ENCODE measurements around the gene CYB561D1. TPM values are rescaled to one million over a fixed set of nuclear protein-coding genes. Genes with fewer than 3 reads are reported as not detected.

Gene CYB561D1
- total and polyA plus RNA-seq, 2 experiments from 2014 or later, result 5.9 to 9.6 TPM

- Histone ChIP-seq H3K36me3 (ENCODE audit: low read depth) (no peaks in the 10 kb centered on the region), H3K9me2 (ENCODE audit: insufficient read depth) (no peaks in the 10 kb centered on the region), H4K20me1 (ENCODE audit: insufficient read depth) (no peaks in the 10 kb centered on the region), H3K4me2 (ENCODE audit: unreplicated experiment) (peak overlapping the region; percentile 94), H2AFZ (peak overlapping the region; percentile 98), H3K9ac (no peak overlapping the region; the same call in 1 of the 2 replicates), H3K9me3 (ENCODE audit: low read depth) (no peaks in the 10 kb centered on the region), H3K79me2 (ENCODE audit: insufficient read depth) (0 out of 2 replicates have a peak, but pooled peaks cover 7% of the 10 kb centered on the region), H3K4me1 (ENCODE audit: insufficient read depth) (peaks cover 7% of the 10 kb centered on the region; the same call in 1 of the 2 replicates), H3K27ac (no peak overlapping the region), H3F3A (ENCODE audit: insufficient read depth) (no peaks in the 10 kb centered on the region), H3K4me3 (peak overlapping the region; percentile 90), H3K27me3 (replicated peaks; ENCODE audit: insufficient read depth) (no peaks in the 10 kb centered on the region)
- in situ Hi-C loops (cut with MboI), result no loop called here
- TF ChIP-seq EZH2phosphoT487 (IDR thresholded peaks at IDR 0.05; ENCODE audit: insufficient read depth, low read depth) (no peak), EZH2 (IDR thresholded peaks at IDR 0.05; ENCODE audit: insufficient read depth, poor library complexity, severe bottlenecking) (no peak)
- DNase-seq, result peak; percentile 35
- WGBS, 2 experiments (ENCODE audit: low coverage in 1 of 2, low lambda C conversion rate in 2 of 2, missing lambda C conversion rate in 2 of 2), result 6% methylated on average over 28 to 29 of the region's 29 CpGs
These were observed 10.9 kb upstream of the CYB561D1 start for GRCh38 chr1:109482791-109483671.

DNA sequence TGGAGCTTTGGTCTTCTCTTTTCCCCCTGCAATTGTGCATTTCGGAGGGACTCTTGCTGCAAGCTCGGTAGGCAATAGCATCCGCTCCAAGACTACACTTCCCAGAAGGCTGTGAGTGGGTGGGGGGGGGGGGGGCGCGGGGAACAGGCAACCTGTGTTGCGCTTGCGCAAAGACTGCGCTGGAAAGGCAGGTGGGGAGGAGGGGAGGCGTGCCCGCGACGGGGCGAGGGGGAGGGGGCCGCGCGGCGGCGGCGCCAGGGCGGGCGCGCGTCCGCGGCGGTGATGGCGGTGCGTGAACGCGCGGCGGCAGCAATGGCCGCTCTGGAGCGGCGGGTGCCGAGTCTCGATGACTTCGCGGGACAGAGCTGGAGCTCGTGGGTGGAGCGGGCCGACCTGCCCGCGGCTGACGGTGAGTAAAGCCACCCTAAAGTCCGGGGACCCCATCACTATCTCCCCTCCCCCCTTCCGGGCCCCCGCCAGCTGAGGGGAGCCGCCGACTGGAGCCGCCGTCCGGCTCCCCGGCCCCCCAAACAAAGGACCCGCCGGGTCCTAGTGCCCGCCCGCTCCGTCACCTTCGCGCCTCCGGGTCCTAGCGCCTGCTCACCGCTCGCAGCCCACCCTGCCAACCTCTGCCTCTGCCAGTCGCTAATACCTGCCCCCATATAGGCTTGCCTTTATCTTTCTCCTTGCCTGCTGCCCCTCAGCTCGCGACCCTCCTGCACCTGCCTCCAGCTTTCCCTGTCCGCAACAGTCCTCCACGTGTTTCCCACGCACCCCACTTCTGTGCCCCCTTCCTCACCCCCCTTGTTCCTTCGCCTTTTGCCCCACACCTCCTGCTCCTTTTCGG lies 10.0 kb upstream of the CYB561D1 start, which contains the start of gene ATXN7L2:
ATXN7L2 (plus strand) TSS at position 234 of the 847 bp plus-strand sequence; CDS start at position 283, 49 bp downstream.
- Histone ChIP-seq H3K4me1 (ENCODE audit: insufficient read depth) (peaks cover 7% of the 10 kb centered on the region; the same call in 1 of the 2 replicates), H3F3A (ENCODE audit: insufficient read depth) (no peaks in the 10 kb centered on the region), H3K27ac (peak within 1 kb of the TSS; percentile 72), H3K9me3 (ENCODE audit: low read depth) (no peaks in the 10 kb centered on the region), H3K36me3 (ENCODE audit: low read depth) (no peaks in the 10 kb centered on the region), H3K4me2 (ENCODE audit: unreplicated experiment) (peak within 1 kb of the TSS; percentile 94), H2AFZ (peak within 1 kb of the TSS; percentile 98), H3K79me2 (ENCODE audit: insufficient read depth) (0 out of 2 replicates have a peak, but pooled peaks cover 7% of the 10 kb centered on the region), H3K9me2 (ENCODE audit: insufficient read depth) (no peaks in the 10 kb centered on the region), H3K4me3 (peak within 1 kb of the TSS; percentile 90), H3K27me3 (replicated peaks; ENCODE audit: insufficient read depth) (no peaks in the 10 kb centered on the region), H3K9ac (peak within 1 kb of the TSS; percentile 89), H4K20me1 (ENCODE audit: insufficient read depth) (no peaks in the 10 kb centered on the region)
- WGBS, 2 experiments (ENCODE audit: low coverage in 1 of 2, low lambda C conversion rate in 2 of 2, missing lambda C conversion rate in 2 of 2), result 1 to 3% methylated on average over 23 to 51 of the region's 73 CpGs
- peak; percentile 96 for DNase-seq
- in situ Hi-C loops (cut with MboI), result no loop called here
- no peak for TF ChIP-seq EZH2 (IDR thresholded peaks at IDR 0.05; ENCODE audit: insufficient read depth, poor library complexity, severe bottlenecking)
- no peak for TF ChIP-seq EZH2phosphoT487 (IDR thresholded peaks at IDR 0.05; ENCODE audit: insufficient read depth, low read depth)

DNA sequence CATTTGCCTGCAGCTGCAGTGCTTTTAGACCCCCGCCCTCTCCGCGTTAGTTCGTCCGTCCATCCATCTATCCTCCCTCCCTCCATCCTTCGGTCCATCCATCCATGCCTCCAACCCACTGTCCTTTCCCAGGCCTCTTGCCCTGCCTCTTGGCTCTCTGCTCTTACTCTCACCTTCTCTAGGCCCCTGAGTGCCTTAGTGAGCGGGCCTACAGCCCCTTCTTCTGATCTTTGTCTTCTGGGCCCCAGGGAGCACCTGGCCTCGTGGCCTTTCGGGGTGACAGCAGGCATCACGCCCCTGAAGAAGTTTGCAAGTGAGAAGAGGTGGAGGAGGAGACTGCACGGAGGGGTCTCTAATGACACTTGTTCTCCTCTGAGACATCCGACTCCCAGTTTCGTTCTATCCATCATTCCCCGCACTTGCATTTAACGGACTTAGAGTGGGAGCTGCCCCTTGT lies 9.3 kb upstream of the CYB561D1 start:
- H3K4me1 ChIP-seq (ENCODE audit: insufficient read depth), result peaks cover 7% of the 10 kb centered on the region; the same call in 1 of the 2 replicates
- H2AFZ ChIP-seq, result peak overlapping the region; percentile 94
- H3K36me3 ChIP-seq (ENCODE audit: low read depth), result no peaks in the 10 kb centered on the region
- H3K9me2 ChIP-seq (ENCODE audit: insufficient read depth), result no peaks in the 10 kb centered on the region
- TF ChIP-seq EZH2 (IDR thresholded peaks at IDR 0.05; ENCODE audit: insufficient read depth, poor library complexity, severe bottlenecking) (no peak), EZH2phosphoT487 (IDR thresholded peaks at IDR 0.05; ENCODE audit: insufficient read depth, low read depth) (no peak)
- DNase-seq, result peak; percentile 23
- H3K4me2 ChIP-seq (ENCODE audit: unreplicated experiment), result peak overlapping the region; percentile 92
- no peak overlapping the region for H3K27ac ChIP-seq
- no peaks in the 10 kb centered on the region for H3K9me3 ChIP-seq (ENCODE audit: low read depth)
- WGBS, 2 experiments (ENCODE audit: low coverage in 1 of 2, low lambda C conversion rate in 2 of 2, missing lambda C conversion rate in 2 of 2), result 23 to 27% methylated on average over 13 to 15 of the region's 15 CpGs
- peak overlapping the region; percentile 90 for H3K4me3 ChIP-seq
- peak overlapping the region; percentile 89 for H3K9ac ChIP-seq
- H3K27me3 ChIP-seq (replicated peaks; ENCODE audit: insufficient read depth), result no peaks in the 10 kb centered on the region
- H4K20me1 ChIP-seq (ENCODE audit: insufficient read depth), result no peaks in the 10 kb centered on the region
- 0 out of 2 replicates have a peak, but pooled peaks cover 7% of the 10 kb centered on the region for H3K79me2 ChIP-seq (ENCODE audit: insufficient read depth)
- H3F3A ChIP-seq (ENCODE audit: insufficient read depth), result no peaks in the 10 kb centered on the region
- in situ Hi-C loops (cut with MboI), result no loop called here

DNA sequence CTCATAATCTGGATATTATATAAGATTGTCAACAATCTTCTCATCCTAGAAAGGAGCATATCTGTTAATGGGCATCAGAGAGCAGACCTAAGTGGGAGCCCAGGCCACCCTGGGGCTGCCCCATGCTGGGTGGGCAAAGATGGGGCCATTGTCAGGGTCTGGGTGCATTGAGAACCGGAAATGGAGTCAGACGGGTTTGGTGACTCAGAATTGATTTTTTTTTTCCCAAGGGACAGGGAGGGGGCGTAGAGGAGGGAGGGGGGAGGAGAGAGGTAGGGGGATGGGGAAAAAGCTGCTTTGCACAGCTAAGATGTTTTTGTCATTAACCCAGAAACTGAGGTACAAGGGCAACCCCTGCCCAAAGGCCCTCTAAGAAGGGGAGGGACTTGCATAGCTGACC lies 8.9 kb upstream of the CYB561D1 start:
- DNase-seq, result peak; percentile 25
- Histone ChIP-seq H3K27ac (no peak overlapping the region), H3K4me1 (ENCODE audit: insufficient read depth) (peaks cover 7% of the 10 kb centered on the region; the same call in 1 of the 2 replicates), H3K4me3 (peak overlapping the region; percentile 90), H3K9me2 (ENCODE audit: insufficient read depth) (no peaks in the 10 kb centered on the region), H4K20me1 (ENCODE audit: insufficient read depth) (no peaks in the 10 kb centered on the region), H2AFZ (peak overlapping the region; percentile 94; the same call in 1 of the 2 replicates), H3K9ac (peak overlapping the region; percentile 89; the same call in 1 of the 2 replicates), H3K79me2 (ENCODE audit: insufficient read depth) (0 out of 2 replicates have a peak, but pooled peaks cover 7% of the 10 kb centered on the region), H3F3A (ENCODE audit: insufficient read depth) (no peaks in the 10 kb centered on the region), H3K36me3 (ENCODE audit: low read depth) (no peaks in the 10 kb centered on the region), H3K9me3 (ENCODE audit: low read depth) (no peaks in the 10 kb centered on the region), H3K4me2 (ENCODE audit: unreplicated experiment) (peak overlapping the region; percentile 92), H3K27me3 (replicated peaks; ENCODE audit: insufficient read depth) (no peaks in the 10 kb centered on the region)
- TF ChIP-seq EZH2phosphoT487 (IDR thresholded peaks at IDR 0.05; ENCODE audit: insufficient read depth, low read depth) (no peak), EZH2 (IDR thresholded peaks at IDR 0.05; ENCODE audit: insufficient read depth, poor library complexity, severe bottlenecking) (no peak)
- 2 to 13% methylated on average over 3 of the region's 3 CpGs for WGBS, 2 experiments (ENCODE audit: low coverage in 1 of 2, low lambda C conversion rate in 2 of 2, missing lambda C conversion rate in 2 of 2)
- in situ Hi-C loops (cut with MboI), result no loop called here

Measured in GM23248 (cell line).